Thyroid gland (tissue), 4 donors: Measurements from ENCODE around the gene PCID2. TPM values are rescaled to one million over a fixed set of nuclear protein-coding genes. Genes with fewer than 3 reads are reported as not detected.
"Not testable (repeated sequence)": the region's sequence is repeated elsewhere in the genome, so short reads cannot be mapped to it uniquely, and the experiment has no call there.

Source experiments
- DNase-seq, 2 donors: peaks; one replicate each; pipeline ENCODE4 v3.0.0-alpha.2; 2019
- H3K27ac ChIP-seq, 3 donors: fragments of 200-600 bp; sonication (generic); 1 replicate in 2 of 3; 2 replicates in 1 of 3; pipeline ENCODE4 v1.5.1; 2016 to 2019; ENCODE audit warnings: mild to moderate bottlenecking in 1 of 3, moderate library complexity in 1 of 3
- H3K27me3 ChIP-seq: fragments of 200-600 bp; sonication (generic); one replicate; pipeline ENCODE4 v1.5.1; 2019
- H3K36me3 ChIP-seq, 2 donors: fragments of 200-600 bp; sonication (generic); one replicate each; pipeline ENCODE4 v1.5.1; 2016 to 2019
- H3K4me1 ChIP-seq, 2 donors: fragments of 200-600 bp; sonication (generic); one replicate each; pipeline ENCODE4 v1.5.1; 2017 to 2019
- H3K4me3 ChIP-seq, 3 donors: fragments of 200-600 bp; sonication (generic); replicated peaks in 1 of 3; 1 replicate in 2 of 3; 2 replicates in 1 of 3; pipeline ENCODE4 v1.5.1; 2016; ENCODE audit warnings: mild to moderate bottlenecking in 1 of 3
- H3K9me3 ChIP-seq: fragments of 200-600 bp; sonication (generic); one replicate; pipeline ENCODE4 v1.5.1; 2017
- CTCF ChIP-seq, 6 experiments: fragments of 200-600 bp in 3 of 6; fragments of 450-650 bp in 3 of 6; sonication (generic) in 3 of 6; IDR thresholded peaks; one replicate each; pipeline ENCODE4 v1.5.1; 2016 to 2019; ENCODE audit warnings: antibody characterized with exemption in 6 of 6, mild to moderate bottlenecking in 2 of 6, inconsistent platforms in 1 of 6, moderate library complexity in 1 of 6
- POLR2A ChIP-seq, 2 donors: fragments of 450-650 bp; IDR thresholded peaks; one replicate each; pipeline ENCODE4 v1.6.1; 2017; ENCODE audit warnings: antibody characterized with exemption in 2 of 2, mild to moderate bottlenecking in 2 of 2, moderate library complexity in 1 of 2
- WGBS, 2 donors: methylation state at CpG; one replicate each; pipeline ENCODE4 v1.1.5; 2017; 5-methylcytosine and 5-hydroxymethylcytosine counted together
- intact Hi-C: fragments of 100-400 bp; cut with DNase I; formaldehyde crosslinking; loops from one replicate; pipeline ENCODE4 v1.15.1; 2023
- total RNA-seq, 4 donors: library from RNA; depleted of rRNA; stranded (reverse); fragments of >200 nt; gene quantifications; one replicate each; pipeline ENCODE4 v1.2.3, GENCODE V29; 2016

Gene PCID2
- total RNA-seq: 10 to 100 TPM; 50.5 to 75.6 (median 56.5) TPM

GRCh38 chr13:113208421-113209335 is at the start of gene PCID2:
TSS of gene PCID2 (minus strand) at chr13:113208669. CDS start at chr13:113208634, 35 bp downstream.
- intact Hi-C loops: loop anchor here (5.0 kb wide), 1 partner anchor 51 kb away; the partner anchor contains the start of gene PROZ
- peak; percentile 84 to 87 for DNase-seq
- H3K4me3 ChIP-seq: peak within 1 kb of the TSS; percentile 89 to 97 (median 94)
- no peaks in the 10 kb centered on the region for H3K36me3 ChIP-seq
- H3K27me3 ChIP-seq: no peaks in the 10 kb centered on the region
- H3K27ac ChIP-seq: peak within 1 kb of the TSS; percentile 90 to 99 (median 98)
- no peaks in the 10 kb centered on the region for H3K9me3 ChIP-seq
- peaks cover 24 to 31% of the 10 kb centered on the region in 2 donors for H3K4me1 ChIP-seq
- WGBS, 2 donors: 0% methylated on average over 3 to 12 of the region's 103 CpGs
- TF ChIP-seq CTCF (IDR thresholded peaks at IDR 0.05) (no peak), POLR2A (IDR thresholded peaks at IDR 0.05) (peak in 1 of 2 donors; percentile 85)

- 97 to 98% methylated on average over 6 of the region's 6 CpGs for WGBS, 2 donors
- H3K27ac ChIP-seq, intact Hi-C loops, H3K27me3 ChIP-seq, DNase-seq, H3K9me3 ChIP-seq, H3K4me3 ChIP-seq, H3K4me1 ChIP-seq: not testable (repeated sequence)
- peaks cover 28 to 70% of the 10 kb centered on the region in 2 donors for H3K36me3 ChIP-seq
Observed at GRCh38 chr13:113257908-113258307, 49.4 kb upstream of the PCID2 start.

GRCh38 chr13:113252516-113253095 is 44.1 kb upstream of the PCID2 start:
- H3K9me3 ChIP-seq: no peaks in the 10 kb centered on the region
- H3K36me3 ChIP-seq: peaks cover 57 to 66% of the 10 kb centered on the region in 2 donors
- H3K4me1 ChIP-seq: no peaks in the 10 kb centered on the region
- no peak for DNase-seq
- WGBS, 2 donors: 80 to 96% methylated on average over 11 of the region's 11 CpGs
- TF ChIP-seq CTCF (IDR thresholded peaks at IDR 0.05) (no peak), POLR2A (IDR thresholded peaks at IDR 0.05) (no peak)
- H3K27ac ChIP-seq: no peak overlapping the region
- intact Hi-C loops: no loop called here
- H3K27me3 ChIP-seq: no peaks in the 10 kb centered on the region
- no peak overlapping the region for H3K4me3 ChIP-seq

GRCh38 chr13:113245849-113246796 is 37.7 kb upstream of the PCID2 start:
- intact Hi-C loops: no loop called here
- H3K27ac ChIP-seq: no peak overlapping the region
- TF ChIP-seq CTCF (IDR thresholded peaks at IDR 0.05) (peak in 4 of 6 experiments; percentile 10 to 25 (median 18)), POLR2A (IDR thresholded peaks at IDR 0.05) (no peak)
- H3K27me3 ChIP-seq: no peaks in the 10 kb centered on the region
- no peaks in the 10 kb centered on the region for H3K9me3 ChIP-seq
- no peak overlapping the region for H3K4me3 ChIP-seq
- H3K36me3 ChIP-seq: peaks cover 53 to 57% of the 10 kb centered on the region in 2 donors
- H3K4me1 ChIP-seq: no peaks in the 10 kb centered on the region
- 70 to 86% methylated on average over 10 of the region's 10 CpGs for WGBS, 2 donors
- peak; percentile 9 to 59 for DNase-seq

GRCh38 chr13:113243847-113244246 is 35.4 kb upstream of the PCID2 start:
- H3K36me3 ChIP-seq: peaks cover 45 to 67% of the 10 kb centered on the region in 2 donors
- H3K27ac ChIP-seq: no peak overlapping the region
- TF ChIP-seq CTCF (IDR thresholded peaks at IDR 0.05) (no peak), POLR2A (IDR thresholded peaks at IDR 0.05) (no peak)
- no peak for DNase-seq
- no peaks in the 10 kb centered on the region for H3K9me3 ChIP-seq
- WGBS, 2 donors: 81 to 92% methylated on average over 6 of the region's 6 CpGs
- no peaks in the 10 kb centered on the region for H3K4me1 ChIP-seq
- intact Hi-C loops: no loop called here
- no peak overlapping the region for H3K4me3 ChIP-seq
- H3K27me3 ChIP-seq: no peaks in the 10 kb centered on the region

GRCh38 chr13:113241623-113242022 is 33.2 kb upstream of the PCID2 start:
- H3K4me3 ChIP-seq, H3K27ac ChIP-seq, H3K9me3 ChIP-seq, H3K4me1 ChIP-seq, intact Hi-C loops, DNase-seq, H3K27me3 ChIP-seq: not testable (repeated sequence)
- peaks cover 24 to 61% of the 10 kb centered on the region in 2 donors for H3K36me3 ChIP-seq
- WGBS, 2 donors: 92 to 95% methylated on average over 8 of the region's 8 CpGs
